ENCODE data around the gene LRRTM4. TPM values are rescaled to one million over a fixed set of nuclear protein-coding genes. Genes with fewer than 3 reads are reported as not detected.

LRRTM4 gene
- total and polyA plus RNA-seq, 2 donors from 2014 or later = 0.19 TPM; not detected in 1

GRCh38 chr2:77459840-77460239 lies 62.3 kb downstream of the LRRTM4 start:
- Histone ChIP-seq H3K27ac (ENCODE audit: low read depth in 2 of 2, low read length in 2 of 2) (no peak overlapping the region), H3K4me1 (ENCODE audit: control insufficient read depth in 2 of 3, insufficient read depth in 2 of 3, low read depth in 1 of 3, low read length in 3 of 3) (no peaks in the 10 kb centered on the region), H3K27me3 (ENCODE audit: control insufficient read depth, insufficient read depth, low read length) (no peaks in the 10 kb centered on the region), H3K9ac (ENCODE audit: low read length in 3 of 3) (no peak overlapping the region), H3K9me3 (ENCODE audit: control insufficient read depth in 2 of 3, insufficient read depth in 1 of 3, low read length in 3 of 3) (no peaks in the 10 kb centered on the region), H3K4me3 (ENCODE audit: low read length in 3 of 3) (no peak overlapping the region), H3K36me3 (ENCODE audit: control insufficient read depth in 2 of 3, insufficient read depth in 3 of 3, low read length in 3 of 3) (no peaks in the 10 kb centered on the region)
- FAIRE-seq = no peak
- DNase-seq = no peak
- TF ChIP-seq, protein P1, sequence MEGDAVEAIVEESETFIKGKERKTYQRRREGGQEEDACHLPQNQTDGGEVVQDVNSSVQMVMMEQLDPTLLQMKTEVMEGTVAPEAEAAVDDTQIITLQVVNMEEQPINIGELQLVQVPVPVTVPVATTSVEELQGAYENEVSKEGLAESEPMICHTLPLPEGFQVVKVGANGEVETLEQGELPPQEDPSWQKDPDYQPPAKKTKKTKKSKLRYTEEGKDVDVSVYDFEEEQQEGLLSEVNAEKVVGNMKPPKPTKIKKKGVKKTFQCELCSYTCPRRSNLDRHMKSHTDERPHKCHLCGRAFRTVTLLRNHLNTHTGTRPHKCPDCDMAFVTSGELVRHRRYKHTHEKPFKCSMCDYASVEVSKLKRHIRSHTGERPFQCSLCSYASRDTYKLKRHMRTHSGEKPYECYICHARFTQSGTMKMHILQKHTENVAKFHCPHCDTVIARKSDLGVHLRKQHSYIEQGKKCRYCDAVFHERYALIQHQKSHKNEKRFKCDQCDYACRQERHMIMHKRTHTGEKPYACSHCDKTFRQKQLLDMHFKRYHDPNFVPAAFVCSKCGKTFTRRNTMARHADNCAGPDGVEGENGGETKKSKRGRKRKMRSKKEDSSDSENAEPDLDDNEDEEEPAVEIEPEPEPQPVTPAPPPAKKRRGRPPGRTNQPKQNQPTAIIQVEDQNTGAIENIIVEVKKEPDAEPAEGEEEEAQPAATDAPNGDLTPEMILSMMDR (IDR thresholded peaks at IDR 0.05; ENCODE audit: borderline replicate concordance, extremely low read depth, insufficient read depth) = no peak
- intact Hi-C loops (cut with DNase I) = no loop called here

GRCh38 chr2:77458216-77458615 lies 64.0 kb downstream of the LRRTM4 start:
- TF ChIP-seq, protein P1 (IDR thresholded peaks at IDR 0.05; ENCODE audit: borderline replicate concordance, extremely low read depth, insufficient read depth) = no peak
- intact Hi-C loops (cut with DNase I) = no loop called here
- Histone ChIP-seq H3K4me3 (ENCODE audit: low read length in 3 of 3) (no peak overlapping the region), H3K27me3 (ENCODE audit: control insufficient read depth, insufficient read depth, low read length) (no peaks in the 10 kb centered on the region), H3K4me1 (ENCODE audit: control insufficient read depth in 2 of 3, insufficient read depth in 2 of 3, low read depth in 1 of 3, low read length in 3 of 3) (no peaks in the 10 kb centered on the region), H3K27ac (ENCODE audit: low read depth in 2 of 2, low read length in 2 of 2) (no peak overlapping the region), H3K9me3 (ENCODE audit: control insufficient read depth in 2 of 3, insufficient read depth in 1 of 3, low read length in 3 of 3) (no peaks in the 10 kb centered on the region), H3K9ac (ENCODE audit: low read length in 3 of 3) (no peak overlapping the region), H3K36me3 (ENCODE audit: control insufficient read depth in 2 of 3, insufficient read depth in 3 of 3, low read length in 3 of 3) (no peaks in the 10 kb centered on the region)
- FAIRE-seq (no peak), DNase-seq (no peak)

GRCh38 chr2:77457665-77458064 lies 64.5 kb downstream of the LRRTM4 start:
- TF ChIP-seq, protein P1 (IDR thresholded peaks at IDR 0.05; ENCODE audit: borderline replicate concordance, extremely low read depth, insufficient read depth) = no peak
- Histone ChIP-seq H3K36me3 (ENCODE audit: control insufficient read depth in 2 of 3, insufficient read depth in 3 of 3, low read length in 3 of 3) (no peaks in the 10 kb centered on the region), H3K27me3 (ENCODE audit: control insufficient read depth, insufficient read depth, low read length) (no peaks in the 10 kb centered on the region), H3K4me3 (ENCODE audit: low read length in 3 of 3) (no peak overlapping the region), H3K9me3 (ENCODE audit: control insufficient read depth in 2 of 3, insufficient read depth in 1 of 3, low read length in 3 of 3) (no peaks in the 10 kb centered on the region), H3K27ac (ENCODE audit: low read depth in 2 of 2, low read length in 2 of 2) (no peak overlapping the region), H3K4me1 (ENCODE audit: control insufficient read depth in 2 of 3, insufficient read depth in 2 of 3, low read depth in 1 of 3, low read length in 3 of 3) (no peaks in the 10 kb centered on the region), H3K9ac (ENCODE audit: low read length in 3 of 3) (no peak overlapping the region)
- intact Hi-C loops (cut with DNase I) = no loop called here
- FAIRE-seq (no peak), DNase-seq (no peak)

- Histone ChIP-seq H3K4me1 (ENCODE audit: control insufficient read depth in 2 of 3, insufficient read depth in 2 of 3, low read depth in 1 of 3, low read length in 3 of 3) (no peaks in the 10 kb centered on the region), H3K9me3 (ENCODE audit: control insufficient read depth in 2 of 3, insufficient read depth in 1 of 3, low read length in 3 of 3) (no peaks in the 10 kb centered on the region), H3K27ac (ENCODE audit: low read depth in 2 of 2, low read length in 2 of 2) (no peak overlapping the region), H3K27me3 (ENCODE audit: control insufficient read depth, insufficient read depth, low read length) (no peaks in the 10 kb centered on the region), H3K9ac (ENCODE audit: low read length in 3 of 3) (no peak overlapping the region), H3K36me3 (ENCODE audit: control insufficient read depth in 2 of 3, insufficient read depth in 3 of 3, low read length in 3 of 3) (no peaks in the 10 kb centered on the region), H3K4me3 (ENCODE audit: low read length in 3 of 3) (no peak overlapping the region)
- TF ChIP-seq, protein P1 (IDR thresholded peaks at IDR 0.05; ENCODE audit: borderline replicate concordance, extremely low read depth, insufficient read depth) = no peak
- DNase-seq = no peak
- FAIRE-seq = no peak
- intact Hi-C loops (cut with DNase I) = no loop called here
Measured at GRCh38 chr2:77443076-77443475, 79.1 kb downstream of the LRRTM4 start.
